Lower lobe of right lung (tissue), 2 donors: ENCODE measurements around the gene SLC38A1. TPM values are rescaled to one million over a fixed set of nuclear protein-coding genes. Genes with fewer than 3 reads are reported as not detected.
"Not testable (repeated sequence)": the region's sequence is repeated elsewhere in the genome, so short reads cannot be mapped to it uniquely, and the experiment has no call there.

Experiments used
- ATAC-seq, 2 donors: fragments of 200-7000 bp; cut with Tn5 transposase; one replicate each; pipeline ENCODE4 v1.9.1; 2020 to 2022; ENCODE audit warnings: mild to moderate bottlenecking in 2 of 2, moderate library complexity in 2 of 2
- DNase-seq: peaks from one replicate; pipeline ENCODE4 v3.0.0-alpha.2; 2020
- H3K27ac ChIP-seq: fragments of 200-600 bp; one replicate; pipeline ENCODE4 v1.8.0; 2022
- H3K27me3 ChIP-seq: fragments of 200-600 bp; one replicate; pipeline ENCODE4 v1.8.0; 2022; ENCODE audit warnings: low read depth
- H3K36me3 ChIP-seq: fragments of 200-600 bp; one replicate; pipeline ENCODE4 v1.8.0; 2022; ENCODE audit warnings: mild to moderate bottlenecking
- H3K4me1 ChIP-seq: fragments of 200-600 bp; one replicate; pipeline ENCODE4 v1.8.0; 2022
- H3K4me3 ChIP-seq: fragments of 200-600 bp; one replicate; pipeline ENCODE4 v1.8.0; 2022; ENCODE audit warnings: mild to moderate bottlenecking
- H3K9me3 ChIP-seq: fragments of 200-600 bp; one replicate; pipeline ENCODE4 v1.8.0; 2022
- CTCF ChIP-seq: fragments of 200-600 bp; IDR thresholded peaks from one replicate; pipeline ENCODE4 v1.8.0; 2022; ENCODE audit warnings: antibody characterized with exemption, mild to moderate bottlenecking
- intact Hi-C: fragments of 100-400 bp; cut with DNase I; formaldehyde crosslinking; loops from one replicate; pipeline ENCODE4 v1.11.0; 2022
- total RNA-seq: library from RNA; stranded (reverse); fragmentation: NEBNext Ultra II Directional; extraction: Animal tissue kit (Norgen Biotek cat#: 25700); gene quantifications from one replicate; pipeline ENCODE4 v1.2.1, GENCODE V29; 2021
- donor health status: DM: no; HTN: yes; CAD: no; lungs with severe emphysema.

Gene SLC38A1
- total RNA-seq, 1 donor from 2014 or later, result 45.8 TPM

- no peak overlapping the region for H3K27ac ChIP-seq
- no peaks in the 10 kb centered on the region for H3K27me3 ChIP-seq
- no peak for TF ChIP-seq CTCF
- no peak for ATAC-seq
- H3K4me1 ChIP-seq, result no peaks in the 10 kb centered on the region
- no peak overlapping the region for H3K4me3 ChIP-seq
- no peak for DNase-seq
- no peaks in the 10 kb centered on the region for H3K36me3 ChIP-seq
- intact Hi-C loops, result no loop called here
- no peaks in the 10 kb centered on the region for H3K9me3 ChIP-seq
Measured at GRCh38 chr12:46164186-46164761, 104.6 kb downstream of the SLC38A1 start.

- H3K9me3 ChIP-seq, H3K27ac ChIP-seq, H3K4me1 ChIP-seq, H3K27me3 ChIP-seq, H3K36me3 ChIP-seq, ATAC-seq, DNase-seq, intact Hi-C loops, H3K4me3 ChIP-seq: not testable (repeated sequence)
Measured at GRCh38 chr12:46162549-46163076, 106.2 kb downstream of the SLC38A1 start.

GRCh38 chr12:46160981-46161690 is 107.7 kb downstream of the SLC38A1 start:
- no peaks in the 10 kb centered on the region for H3K27me3 ChIP-seq
- no peaks in the 10 kb centered on the region for H3K4me1 ChIP-seq
- no peak for TF ChIP-seq CTCF
- H3K36me3 ChIP-seq, result no peaks in the 10 kb centered on the region
- ATAC-seq (peak in 1 of 2 donors; percentile 7), DNase-seq (no peak)
- no peak overlapping the region for H3K4me3 ChIP-seq
- intact Hi-C loops, result no loop called here
- no peak overlapping the region for H3K27ac ChIP-seq
- H3K9me3 ChIP-seq, result peaks cover 1% of the 10 kb centered on the region

GRCh38 chr12:46160101-46160980 is 108.5 kb downstream of the SLC38A1 start:
- no peak overlapping the region for H3K27ac ChIP-seq
- peak; percentile 73 to 86 for ATAC-seq
- no peak for DNase-seq
- H3K36me3 ChIP-seq, result no peaks in the 10 kb centered on the region
- H3K9me3 ChIP-seq, result peaks cover 3% of the 10 kb centered on the region
- H3K27me3 ChIP-seq, result no peaks in the 10 kb centered on the region
- no peak overlapping the region for H3K4me3 ChIP-seq
- no peaks in the 10 kb centered on the region for H3K4me1 ChIP-seq
- TF ChIP-seq CTCF, result no peak
- intact Hi-C loops, result no loop called here

GRCh38 chr12:46159309-46159901 is 109.4 kb downstream of the SLC38A1 start:
- H3K9me3 ChIP-seq, result peaks cover 3% of the 10 kb centered on the region
- H3K4me3 ChIP-seq, result no peak overlapping the region
- H3K27me3 ChIP-seq, result no peaks in the 10 kb centered on the region
- intact Hi-C loops, result no loop called here
- ATAC-seq (no peak), DNase-seq (no peak)
- no peak for TF ChIP-seq CTCF
- H3K27ac ChIP-seq, result no peak overlapping the region
- no peaks in the 10 kb centered on the region for H3K4me1 ChIP-seq
- H3K36me3 ChIP-seq, result no peaks in the 10 kb centered on the region
